ENCODE results near the gene CTNNBL1. TPM values are rescaled to one million over a fixed set of nuclear protein-coding genes. Genes with fewer than 3 reads are reported as not detected.

The CTNNBL1 gene
- polyA plus RNA-seq, 1 of the 3 experiments (the other 2 are of a cell fraction) = 29.5 TPM

DNA sequence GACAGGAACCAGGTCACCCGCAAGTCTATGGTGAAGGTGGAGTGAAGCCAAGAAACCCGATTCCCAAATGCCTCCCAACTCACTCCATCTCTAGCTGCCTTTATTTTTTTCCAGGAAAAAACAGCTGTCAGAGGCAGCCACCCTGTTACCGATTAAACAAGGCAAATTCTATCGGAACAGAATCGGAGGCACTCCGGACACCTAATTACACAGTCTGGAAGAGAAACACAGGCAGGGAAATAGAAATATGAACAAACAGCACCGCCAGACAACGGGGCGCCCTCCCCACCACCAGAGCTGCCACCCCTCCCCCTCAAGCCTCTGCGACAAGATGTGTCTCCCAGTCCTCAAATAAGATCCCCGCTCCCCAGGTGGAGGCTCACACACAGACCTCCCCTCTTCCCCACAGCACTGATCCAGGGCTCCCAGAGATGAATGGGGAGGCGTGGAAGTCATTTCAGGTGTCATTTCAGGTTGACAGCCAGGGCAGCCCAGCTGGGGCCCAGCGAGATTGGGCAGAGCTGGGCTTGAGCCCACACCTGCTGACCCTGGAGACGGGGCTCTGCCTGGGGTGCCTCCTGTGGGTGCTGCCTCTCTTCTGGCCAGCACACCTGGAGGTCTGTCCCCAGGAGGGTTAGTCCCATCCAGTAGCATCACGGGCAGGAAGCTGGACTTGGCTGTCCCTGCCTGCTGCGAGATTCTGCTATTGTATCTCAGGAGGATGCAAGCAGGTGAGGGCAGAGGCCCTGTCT is 189.3 kb downstream of the CTNNBL1 start:
- TF ChIP-seq MAX (IDR thresholded peaks at IDR 0.05; ENCODE audit: low read depth) (no peak), YY1 (IDR thresholded peaks at IDR 0.05; ENCODE audit: low read depth) (no peak), TEAD4 (IDR thresholded peaks at IDR 0.05; ENCODE audit: borderline replicate concordance, insufficient read depth) (no peak), RFX5 (IDR thresholded peaks at IDR 0.05; ENCODE audit: low read length) (no peak), PBX3 (IDR thresholded peaks at IDR 0.05) (no peak), EP300 (IDR thresholded peaks at IDR 0.05; ENCODE audit: borderline replicate concordance in 1 of 2, low read depth in 1 of 2, low read length in 1 of 2) (no peak), SMC3 (IDR thresholded peaks at IDR 0.05; ENCODE audit: low read depth, low read length) (no peak), RAD21 (IDR thresholded peaks at IDR 0.05; ENCODE audit: low read length) (no peak), ELF1 (IDR thresholded peaks at IDR 0.05) (no peak), JUND (IDR thresholded peaks at IDR 0.05) (no peak), GABPA (IDR thresholded peaks at IDR 0.05; ENCODE audit: low read depth) (no peak), FOSL2 (IDR thresholded peaks at IDR 0.05; ENCODE audit: borderline replicate concordance, low read depth) (no peak), MEF2A (IDR thresholded peaks at IDR 0.05; ENCODE audit: borderline replicate concordance, low read depth) (no peak), MXI1 (IDR thresholded peaks at IDR 0.05; ENCODE audit: low read depth, low read length) (no peak), RCOR1 (IDR thresholded peaks at IDR 0.05; ENCODE audit: low read length) (no peak), POLR2AphosphoS5 (IDR thresholded peaks at IDR 0.05; ENCODE audit: low read depth, low read length) (no peak)
- TF ChIP-seq, protein P1, sequence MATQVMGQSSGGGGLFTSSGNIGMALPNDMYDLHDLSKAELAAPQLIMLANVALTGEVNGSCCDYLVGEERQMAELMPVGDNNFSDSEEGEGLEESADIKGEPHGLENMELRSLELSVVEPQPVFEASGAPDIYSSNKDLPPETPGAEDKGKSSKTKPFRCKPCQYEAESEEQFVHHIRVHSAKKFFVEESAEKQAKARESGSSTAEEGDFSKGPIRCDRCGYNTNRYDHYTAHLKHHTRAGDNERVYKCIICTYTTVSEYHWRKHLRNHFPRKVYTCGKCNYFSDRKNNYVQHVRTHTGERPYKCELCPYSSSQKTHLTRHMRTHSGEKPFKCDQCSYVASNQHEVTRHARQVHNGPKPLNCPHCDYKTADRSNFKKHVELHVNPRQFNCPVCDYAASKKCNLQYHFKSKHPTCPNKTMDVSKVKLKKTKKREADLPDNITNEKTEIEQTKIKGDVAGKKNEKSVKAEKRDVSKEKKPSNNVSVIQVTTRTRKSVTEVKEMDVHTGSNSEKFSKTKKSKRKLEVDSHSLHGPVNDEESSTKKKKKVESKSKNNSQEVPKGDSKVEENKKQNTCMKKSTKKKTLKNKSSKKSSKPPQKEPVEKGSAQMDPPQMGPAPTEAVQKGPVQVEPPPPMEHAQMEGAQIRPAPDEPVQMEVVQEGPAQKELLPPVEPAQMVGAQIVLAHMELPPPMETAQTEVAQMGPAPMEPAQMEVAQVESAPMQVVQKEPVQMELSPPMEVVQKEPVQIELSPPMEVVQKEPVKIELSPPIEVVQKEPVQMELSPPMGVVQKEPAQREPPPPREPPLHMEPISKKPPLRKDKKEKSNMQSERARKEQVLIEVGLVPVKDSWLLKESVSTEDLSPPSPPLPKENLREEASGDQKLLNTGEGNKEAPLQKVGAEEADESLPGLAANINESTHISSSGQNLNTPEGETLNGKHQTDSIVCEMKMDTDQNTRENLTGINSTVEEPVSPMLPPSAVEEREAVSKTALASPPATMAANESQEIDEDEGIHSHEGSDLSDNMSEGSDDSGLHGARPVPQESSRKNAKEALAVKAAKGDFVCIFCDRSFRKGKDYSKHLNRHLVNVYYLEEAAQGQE (IDR thresholded peaks at IDR 0.05; ENCODE audit: low read depth, low read length) = no peak
- Histone ChIP-seq H3K9me3 (no peaks in the 10 kb centered on the region), H3K27ac (ENCODE audit: low read depth in 2 of 2, low read length in 1 of 2) (no peak overlapping the region), H2AFZ (ENCODE audit: low read depth) (no peak overlapping the region), H3K9ac (no peak overlapping the region), H3K4me3 (ENCODE audit: low read depth in 2 of 2, low read length in 1 of 2) (no peak overlapping the region), H4K20me1 (ENCODE audit: insufficient read depth) (no peaks in the 10 kb centered on the region), H3K36me3 (replicated peaks in 1 of 2; ENCODE audit: control insufficient read depth in 1 of 2, insufficient read depth in 2 of 2, low read length in 1 of 2) (no peaks in the 10 kb centered on the region), H3K9me2 (no peaks in the 10 kb centered on the region), H3K4me2 (no peak overlapping the region), H3K4me1 (ENCODE audit: control insufficient read depth in 1 of 2, insufficient read depth in 2 of 2, low read depth in 1 of 2, low read length in 1 of 2) (peaks cover 0 to 40% of the 10 kb centered on the region in 2 experiments; a peak in 2 of 4 replicates), H3F3A (replicated peaks; ENCODE audit: insufficient read depth) (no peaks in the 10 kb centered on the region), H3K79me2 (ENCODE audit: insufficient read depth) (no peaks in the 10 kb centered on the region), H3K27me3 (ENCODE audit: insufficient read depth) (no peaks in the 10 kb centered on the region)
- 81% methylated on average over 11 of the region's 16 CpGs for WGBS (ENCODE audit: low lambda C conversion rate)
- ChIA-PET POLR2A (no interaction called here), CTCF (interaction anchor here (3.5 to 4.3 kb wide), 2 partner anchors 110 to 318 kb away, joined by 19 to 30 read pairs; no protein-coding TSS in a partner anchor)
- DNase-seq = no peak

Measured in SK-N-SH (cell line).